CD4-positive, alpha-beta T cell treated with Interleukin-10 for 1 hour (primary cell): Measurements from ENCODE around the gene ZNF337.
"Not testable (repeated sequence)": the region's sequence is repeated elsewhere in the genome, so short reads cannot be mapped to it uniquely, and the experiment has no call there.

ENCODE experiments used
- DNase-seq: peaks from one replicate; pipeline ENCODE4 v3.0.0-alpha.2; 2020

ZNF337 gene

GRCh38 chr20:25690427-25690826 lies 6.2 kb downstream of the ZNF337 start:
- no peak for DNase-seq

- DNase-seq, result no peak
These were observed 10.3 kb downstream of the ZNF337 start for GRCh38 chr20:25686081-25687067.

DNA sequence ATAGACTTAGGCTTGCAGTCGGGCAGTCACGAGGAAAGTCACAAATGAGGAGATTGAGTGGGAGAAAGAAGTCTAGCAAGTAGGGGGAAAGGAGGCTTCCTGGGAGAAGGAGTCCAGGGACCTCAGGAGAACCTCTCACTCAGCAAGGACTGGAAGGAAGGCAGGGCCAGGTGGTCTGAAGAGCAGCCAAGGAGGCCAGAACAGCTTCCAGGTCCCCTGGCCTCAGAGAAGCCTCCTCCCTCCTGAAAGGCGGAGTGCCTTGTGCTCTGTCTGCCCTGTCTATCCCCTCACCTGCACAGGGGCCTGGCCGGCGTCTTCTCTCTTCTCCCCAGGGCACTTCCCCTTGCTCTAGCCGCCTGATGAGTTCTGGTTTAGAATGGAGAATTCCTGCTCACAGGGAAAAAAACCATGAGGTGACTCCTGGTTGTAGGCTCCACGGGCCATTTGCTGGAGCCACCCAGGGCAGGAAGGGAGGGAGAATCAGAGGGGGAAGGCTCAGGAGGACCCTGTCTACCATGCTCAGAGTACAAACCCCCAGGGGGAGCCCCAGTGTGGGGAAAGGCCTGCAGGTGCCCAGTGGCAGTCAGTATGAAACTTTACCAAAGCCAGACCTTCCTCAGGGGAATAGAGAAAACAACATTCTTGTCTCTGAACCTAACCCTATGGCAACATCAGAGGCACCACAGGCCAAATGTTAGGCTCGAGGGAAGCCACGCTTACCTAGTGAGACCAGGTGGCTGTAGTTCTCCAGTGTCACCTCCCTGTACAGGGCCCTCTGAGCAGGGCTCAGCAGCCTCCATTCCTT lies 11.2 kb downstream of the ZNF337 start:
- DNase-seq, result no peak

DNA sequence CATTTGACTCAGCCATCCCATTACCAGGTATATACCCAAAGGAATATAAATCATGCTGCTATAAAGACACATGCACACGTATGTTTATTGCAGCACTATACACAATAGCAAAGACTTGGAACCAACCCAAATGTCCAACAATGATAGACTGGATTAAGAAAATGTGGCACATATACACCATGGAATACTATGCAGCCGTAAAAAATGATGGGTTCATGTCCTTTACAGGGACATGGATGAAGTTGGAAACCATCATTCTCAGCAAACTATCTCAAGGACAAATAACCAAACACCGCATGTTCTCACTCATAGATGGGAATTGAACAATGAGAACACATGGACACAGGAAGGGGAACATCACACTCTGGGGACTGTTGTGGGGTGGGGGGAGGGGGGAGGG lies 12.8 kb downstream of the ZNF337 start:
- DNase-seq, result not testable (repeated sequence)

DNA sequence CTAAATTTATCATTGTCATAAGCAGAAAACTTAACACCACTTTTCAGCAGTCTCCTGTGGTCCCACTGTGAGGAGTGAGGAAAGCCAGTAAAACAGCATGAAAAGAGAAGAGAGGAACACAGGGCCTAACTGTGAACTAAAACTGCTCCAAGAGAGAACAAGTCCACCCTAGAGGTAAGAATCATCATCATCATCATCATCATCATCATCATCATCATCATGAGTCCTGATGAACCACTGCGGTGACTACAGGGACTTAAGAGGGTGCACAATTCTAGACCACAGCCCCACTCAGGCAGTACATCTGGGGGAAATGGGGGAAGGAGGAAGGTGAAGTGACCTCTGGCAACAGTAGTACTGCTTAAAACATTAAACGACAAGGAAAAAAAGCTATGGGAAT lies 13.6 kb downstream of the ZNF337 start:
- no peak for DNase-seq

DNA sequence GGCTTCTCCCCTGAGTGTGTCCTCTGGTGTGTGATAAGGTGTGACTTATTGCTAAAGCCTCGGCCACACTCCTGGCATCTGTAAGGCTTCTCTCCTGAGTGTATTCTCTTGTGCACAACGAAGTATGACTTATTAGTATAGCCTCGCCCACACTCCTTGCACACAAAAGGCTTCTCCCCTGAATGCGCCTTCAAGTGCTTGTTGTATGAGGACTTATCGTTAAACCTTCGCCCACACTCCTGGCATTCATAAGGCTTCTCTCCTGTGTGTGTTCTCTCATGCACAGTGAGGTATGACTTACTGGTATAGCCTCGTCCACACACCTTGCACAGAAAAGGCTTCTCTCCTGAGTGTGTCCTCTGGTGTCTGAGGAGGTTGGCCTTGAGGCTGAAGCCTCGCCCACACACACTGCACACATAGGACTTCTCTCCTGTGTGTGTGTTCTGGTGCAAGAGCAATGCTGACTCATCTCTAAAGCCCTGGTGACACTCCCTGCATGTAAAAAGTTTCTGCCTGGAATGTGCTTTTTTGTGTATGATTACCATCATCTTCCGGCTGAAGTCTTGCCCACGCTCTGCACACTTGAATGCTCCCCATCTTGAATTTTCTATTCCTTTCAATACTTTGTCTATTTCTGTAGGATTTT lies 20.4 kb downstream of the ZNF337 start:
- DNase-seq, result no peak

GRCh38 chr20:25675161-25675560 lies 21.5 kb downstream of the ZNF337 start:
- no peak for DNase-seq

GRCh38 chr20:25672659-25673235 lies 23.9 kb downstream of the ZNF337 start:
- no peak for DNase-seq

DNA sequence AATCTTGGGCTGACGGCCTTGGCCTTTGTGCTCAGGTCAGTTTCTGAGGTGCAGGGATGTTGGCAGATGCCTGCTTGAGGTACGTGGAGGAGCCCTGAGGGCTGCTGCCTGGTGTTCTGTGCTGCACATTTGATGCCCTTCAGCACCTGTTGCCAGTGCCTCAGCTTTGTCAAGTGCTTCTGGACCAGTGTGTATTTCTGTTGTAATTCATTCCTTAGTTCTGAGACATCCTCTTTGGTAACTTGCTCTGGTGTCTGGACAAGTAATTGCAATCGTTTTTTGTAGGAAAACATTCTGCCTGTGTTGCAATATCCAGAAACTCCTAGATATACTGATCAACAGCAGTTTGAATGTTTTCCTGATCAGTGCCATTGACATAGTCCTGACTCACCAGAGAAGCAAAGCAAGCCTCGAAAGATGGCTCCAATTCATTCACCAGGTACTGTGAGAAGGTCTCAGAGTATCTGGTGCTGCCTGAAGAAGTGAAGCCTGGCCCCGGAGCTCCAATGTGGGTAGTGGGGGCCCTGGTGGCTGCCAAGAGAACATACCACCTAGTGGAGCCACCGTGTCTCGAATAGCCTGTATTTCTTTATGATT lies 26.7 kb downstream of the ZNF337 start:
- DNase-seq, result no peak

DNA sequence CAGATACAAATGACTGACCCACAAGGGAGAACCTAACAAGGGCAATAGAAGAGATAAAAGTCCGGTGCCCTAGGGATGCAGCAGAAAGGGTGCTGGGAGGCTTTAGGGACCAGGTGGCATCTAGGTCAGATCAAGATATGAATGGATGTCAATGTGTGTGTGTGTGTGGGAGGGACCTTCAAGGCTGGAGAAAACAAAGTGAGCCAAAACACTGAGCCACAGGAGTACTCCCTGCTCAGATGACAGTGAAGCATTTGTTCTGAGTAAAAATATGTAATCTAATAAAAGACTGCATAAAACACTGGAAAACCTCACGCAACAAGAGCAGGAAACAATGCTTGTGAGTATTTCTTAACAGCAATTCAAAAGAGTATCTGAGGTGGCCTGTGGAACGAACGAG lies 28.2 kb downstream of the ZNF337 start:
- DNase-seq, result no peak

- DNase-seq, result no peak
These were observed 36.7 kb downstream of the ZNF337 start for GRCh38 chr20:25659999-25660398.

DNA sequence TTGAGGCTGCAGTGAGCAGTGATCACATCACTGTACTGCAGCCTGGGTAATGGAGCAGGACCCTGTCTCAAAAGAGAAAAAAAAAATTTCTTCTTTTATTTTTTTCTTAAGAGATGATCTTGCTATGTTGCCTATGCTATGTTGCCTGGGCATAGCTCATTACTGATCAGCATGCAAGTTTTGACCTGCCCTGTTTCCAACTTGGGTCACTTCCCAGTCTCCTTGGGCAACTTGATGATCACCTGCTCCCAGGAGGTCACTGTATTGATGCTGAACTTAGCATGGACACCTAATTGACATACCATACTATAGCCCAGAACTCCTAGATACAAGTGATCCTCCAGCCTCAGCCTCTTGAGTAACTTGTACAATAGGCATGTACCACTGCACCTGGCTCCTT lies 42.2 kb downstream of the ZNF337 start:
- no peak for DNase-seq

GRCh38 chr20:25652866-25653265 lies 43.8 kb downstream of the ZNF337 start:
- DNase-seq, result not testable (repeated sequence)

GRCh38 chr20:25644814-25645213 lies 51.8 kb downstream of the ZNF337 start:
- no peak for DNase-seq

DNA sequence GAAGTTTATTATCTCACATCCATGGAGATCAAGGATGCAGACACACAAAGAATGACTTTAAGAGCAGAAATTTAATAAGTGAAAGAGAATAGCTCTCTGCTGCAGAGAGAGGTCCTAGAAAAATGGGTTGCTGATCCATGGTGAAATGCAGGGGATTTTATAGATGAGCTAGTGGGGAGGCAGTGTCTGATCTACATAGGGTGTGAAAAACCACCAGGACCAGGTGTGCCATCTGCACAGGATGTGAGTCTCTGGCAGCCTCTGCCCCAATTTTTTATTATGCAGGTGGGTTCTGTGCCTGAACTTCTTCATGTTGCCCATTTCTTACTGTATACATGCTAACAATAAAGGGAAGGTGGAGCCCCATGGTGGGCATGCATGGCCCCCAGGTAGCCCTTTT lies 52.9 kb downstream of the ZNF337 start:
- DNase-seq, result peak; percentile 7

DNA sequence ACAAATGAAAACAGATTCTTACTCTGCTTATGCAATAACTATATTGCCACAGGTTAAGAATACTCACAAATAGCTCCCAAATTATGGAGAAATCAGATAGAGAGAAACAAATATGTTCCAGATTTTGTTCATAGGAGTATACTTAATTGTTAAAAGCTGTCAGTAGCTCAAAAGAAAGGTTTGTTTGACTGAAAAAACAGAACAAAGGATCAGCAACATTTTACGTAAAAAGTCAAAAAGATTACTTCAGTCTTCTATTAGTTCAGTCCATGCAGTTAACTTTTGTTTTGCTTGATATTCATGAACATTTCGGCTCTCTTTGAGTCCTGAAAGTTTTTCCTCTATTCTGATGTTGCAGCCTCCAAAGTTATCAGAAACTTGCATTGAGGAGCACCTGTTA lies 59.4 kb downstream of the ZNF337 start:
- DNase-seq, result no peak

GRCh38 chr20:25632940-25633790 lies 63.5 kb downstream of the ZNF337 start:
- no peak for DNase-seq

GRCh38 chr20:25630615-25631014 lies 66.0 kb downstream of the ZNF337 start:
- not testable (repeated sequence) for DNase-seq

DNA sequence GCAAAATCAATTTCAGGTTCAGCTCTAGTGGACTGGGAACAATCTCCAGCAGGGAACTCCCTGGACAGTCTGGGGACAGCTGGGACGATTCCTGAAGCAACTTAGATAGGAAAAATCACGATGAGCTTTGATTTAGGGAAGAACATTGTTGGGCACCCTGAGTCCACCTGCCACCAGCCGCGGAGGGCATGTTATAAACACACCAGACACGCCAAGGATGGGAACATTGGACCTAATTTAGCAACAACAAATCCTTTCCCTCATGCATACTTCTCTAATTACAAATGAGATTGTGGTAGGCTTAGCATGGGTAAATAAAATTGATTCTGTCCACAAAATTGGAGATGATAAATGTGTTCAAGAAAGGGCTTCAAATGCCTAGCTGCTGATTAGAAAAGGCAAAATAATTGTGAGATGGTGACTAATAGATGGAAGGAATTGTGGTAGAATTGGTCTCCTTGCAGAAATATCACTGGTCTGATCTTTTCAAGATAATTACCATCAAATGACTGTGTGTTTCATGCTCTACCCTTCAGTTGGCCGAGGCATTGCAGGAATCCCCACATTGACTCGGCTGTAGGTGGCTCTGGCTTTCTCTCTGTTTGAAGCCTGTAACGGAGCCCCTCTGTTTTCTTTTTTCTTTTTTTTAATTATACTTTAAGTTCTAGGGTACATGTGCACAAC lies 66.7 kb downstream of the ZNF337 start:
- no peak for DNase-seq

DNA sequence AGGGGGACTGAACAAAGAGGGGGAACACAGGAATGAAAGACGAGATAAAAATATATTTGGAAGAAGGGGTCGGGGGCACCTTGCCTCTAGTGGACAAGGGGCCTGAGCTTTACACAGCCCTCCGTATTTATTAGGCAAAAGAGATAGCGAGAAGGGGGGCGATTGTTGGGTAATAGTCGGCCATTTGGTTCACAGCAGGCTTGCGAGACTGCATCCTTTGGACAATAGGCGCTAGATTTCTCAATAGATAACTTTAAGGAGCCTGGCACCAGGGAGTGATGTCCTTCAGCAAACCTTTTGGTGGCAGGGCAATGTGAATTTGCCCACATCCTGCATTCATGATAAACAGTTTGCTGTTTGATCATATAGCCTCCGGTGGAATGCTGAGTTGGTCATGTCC lies 69.9 kb downstream of the ZNF337 start:
- no peak for DNase-seq

GRCh38 chr20:25624500-25624939 lies 72.1 kb downstream of the ZNF337 start:
- no peak for DNase-seq
